NCI-H1436 treated with DMSO at 0.1 percent for 48 hours (cell line): ENCODE results near the gene PSD4.

ENCODE experiments used
- DNase-seq: peaks from one replicate; lab custom pipeline; 2025; lab: John Stamatoyannopoulos, UW

The PSD4 gene

DNA sequence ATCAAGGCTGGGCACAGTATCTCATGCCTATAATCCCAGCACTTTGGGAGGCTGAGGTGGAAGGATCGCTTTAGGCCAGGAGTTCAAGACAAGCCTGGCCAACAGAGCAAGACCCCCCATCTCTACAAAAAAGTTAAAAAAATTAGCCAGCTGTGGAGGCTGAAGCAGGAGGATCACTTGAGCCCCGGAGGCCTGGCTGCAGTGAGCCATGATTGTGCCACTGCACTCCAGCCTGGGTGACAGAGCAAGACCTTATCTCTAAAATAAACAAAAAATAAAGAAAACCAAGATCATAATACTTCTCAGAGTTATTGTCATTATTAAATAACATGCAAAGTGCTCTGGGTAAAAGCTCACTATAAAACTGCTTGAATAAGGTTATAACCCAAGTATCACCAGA is 31.5 kb upstream of the PSD4 start:
- DNase-seq, result no peak

- DNase-seq, result no peak
Measured at GRCh38 chr2:113144259-113144658, 29.5 kb upstream of the PSD4 start.

DNA sequence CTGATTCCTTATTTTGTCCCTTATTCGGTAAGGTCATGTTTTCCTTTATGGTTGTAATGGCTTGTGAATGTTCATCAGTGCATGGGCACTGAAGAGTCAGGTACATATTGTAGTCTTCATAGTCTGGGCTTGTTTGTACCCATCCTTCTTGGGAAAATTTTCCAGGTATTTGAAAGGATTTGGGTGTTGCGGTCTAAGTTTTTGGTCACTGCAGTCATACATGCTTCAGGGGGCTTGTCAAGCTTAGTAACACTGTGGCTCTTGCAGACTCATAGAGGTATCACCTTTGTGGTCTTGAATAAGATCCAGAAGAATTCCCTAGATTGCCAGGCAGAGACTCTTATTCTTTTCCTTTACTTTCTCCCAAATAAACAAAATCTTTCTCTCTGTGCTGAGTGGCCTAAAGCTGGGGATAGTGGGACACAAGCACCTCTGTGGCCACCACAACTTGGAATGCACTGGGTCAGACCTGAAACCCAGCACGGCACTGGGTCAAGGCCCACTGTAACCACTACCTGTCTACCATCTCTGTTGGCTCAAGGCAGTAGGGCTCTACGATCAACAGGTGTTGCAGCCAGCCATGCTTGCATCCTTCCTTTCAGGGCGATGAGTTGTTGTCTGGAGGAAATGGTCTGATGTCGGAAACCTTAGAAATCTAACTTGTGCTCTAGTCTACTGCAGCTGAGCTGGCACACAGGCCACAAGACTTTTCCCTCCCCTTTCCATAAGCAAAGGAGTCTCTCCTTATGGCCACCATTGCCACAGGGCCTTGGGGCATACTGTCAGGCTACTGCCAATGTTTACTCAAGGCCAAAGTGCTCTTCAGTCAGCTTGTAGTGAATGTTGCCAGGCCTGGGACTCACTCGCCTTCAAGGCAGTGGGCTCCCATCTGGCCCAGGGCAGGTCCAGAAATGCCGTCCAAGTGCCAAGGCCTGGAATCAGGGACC is 24.9 kb upstream of the PSD4 start:
- DNase-seq, result no peak

DNA sequence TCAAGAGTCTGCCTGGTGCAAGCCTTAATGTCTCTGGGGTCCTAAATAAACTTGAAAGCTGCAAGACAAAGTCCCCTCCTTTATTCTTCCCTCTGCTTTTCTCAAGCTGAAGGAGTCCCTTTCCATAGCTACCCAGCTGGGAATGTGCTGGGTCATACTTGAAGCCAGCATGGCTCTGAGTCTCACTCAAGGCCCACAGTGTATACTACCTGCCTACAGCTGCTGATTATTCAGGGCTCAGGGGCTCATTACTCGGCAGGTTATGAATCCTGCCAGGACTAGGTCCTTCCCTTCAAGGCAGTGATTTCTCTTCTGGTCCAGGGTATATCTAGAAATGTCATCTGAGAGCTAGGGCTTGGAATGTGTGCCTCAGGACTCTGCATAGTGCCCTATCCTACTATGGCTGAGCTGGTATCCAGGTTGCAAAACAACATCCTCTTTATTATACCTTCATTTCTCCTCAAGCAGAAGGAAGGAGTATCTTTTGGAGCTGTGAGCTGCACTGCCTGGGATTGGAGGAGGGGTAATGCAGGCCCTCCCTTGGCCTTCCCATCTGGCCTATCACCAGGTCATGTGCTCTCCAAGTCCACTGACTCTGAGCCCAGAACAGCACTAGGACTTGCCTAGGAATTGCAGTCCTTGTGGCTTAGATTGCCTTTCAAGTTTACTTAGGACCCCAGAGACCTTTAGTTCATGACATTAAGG is 24.1 kb upstream of the PSD4 start:
- no peak for DNase-seq

GRCh38 chr2:113150258-113150601 is 23.5 kb upstream of the PSD4 start:
- no peak for DNase-seq

- no peak for DNase-seq
Measured at GRCh38 chr2:113155331-113155730, 18.4 kb upstream of the PSD4 start.

DNA sequence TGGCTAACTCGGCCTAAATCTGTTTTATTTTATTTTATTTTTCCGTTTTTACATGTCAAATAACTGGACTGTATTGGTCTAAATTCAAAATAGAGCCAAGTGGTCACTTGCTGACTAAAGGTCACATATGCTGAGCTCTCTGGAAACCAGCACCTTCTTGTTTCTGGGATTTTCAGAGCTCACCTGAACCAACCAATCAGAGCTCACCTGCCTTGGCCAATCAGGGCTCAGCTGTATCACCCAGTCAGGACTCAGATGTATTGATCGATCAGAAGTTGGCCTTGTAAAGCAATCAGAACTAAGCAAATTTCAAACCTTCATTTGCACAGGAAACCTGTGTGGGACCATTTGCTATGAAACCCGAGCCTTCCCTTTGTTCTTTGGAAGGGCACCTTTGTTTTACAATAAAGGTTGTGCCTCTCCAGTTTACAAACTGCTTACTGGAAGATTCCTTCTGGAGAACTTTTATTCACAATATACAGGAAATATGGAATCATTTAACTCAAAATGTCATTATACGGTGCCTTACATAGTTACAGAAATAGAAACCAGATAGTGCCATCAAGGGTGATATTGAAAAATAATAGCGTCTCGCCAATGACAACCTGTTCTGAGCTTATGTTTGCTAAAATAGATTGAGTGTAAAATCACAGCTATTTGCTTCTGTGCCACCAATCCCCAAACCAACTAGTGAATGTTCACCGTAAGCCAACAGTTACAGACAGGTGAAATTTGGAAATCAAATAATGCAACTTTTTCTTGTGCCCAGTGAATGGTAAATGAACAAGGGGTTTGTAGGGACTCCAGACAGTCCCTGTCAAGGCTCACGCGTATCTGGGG is 17.3 kb upstream of the PSD4 start:
- no peak for DNase-seq

DNA sequence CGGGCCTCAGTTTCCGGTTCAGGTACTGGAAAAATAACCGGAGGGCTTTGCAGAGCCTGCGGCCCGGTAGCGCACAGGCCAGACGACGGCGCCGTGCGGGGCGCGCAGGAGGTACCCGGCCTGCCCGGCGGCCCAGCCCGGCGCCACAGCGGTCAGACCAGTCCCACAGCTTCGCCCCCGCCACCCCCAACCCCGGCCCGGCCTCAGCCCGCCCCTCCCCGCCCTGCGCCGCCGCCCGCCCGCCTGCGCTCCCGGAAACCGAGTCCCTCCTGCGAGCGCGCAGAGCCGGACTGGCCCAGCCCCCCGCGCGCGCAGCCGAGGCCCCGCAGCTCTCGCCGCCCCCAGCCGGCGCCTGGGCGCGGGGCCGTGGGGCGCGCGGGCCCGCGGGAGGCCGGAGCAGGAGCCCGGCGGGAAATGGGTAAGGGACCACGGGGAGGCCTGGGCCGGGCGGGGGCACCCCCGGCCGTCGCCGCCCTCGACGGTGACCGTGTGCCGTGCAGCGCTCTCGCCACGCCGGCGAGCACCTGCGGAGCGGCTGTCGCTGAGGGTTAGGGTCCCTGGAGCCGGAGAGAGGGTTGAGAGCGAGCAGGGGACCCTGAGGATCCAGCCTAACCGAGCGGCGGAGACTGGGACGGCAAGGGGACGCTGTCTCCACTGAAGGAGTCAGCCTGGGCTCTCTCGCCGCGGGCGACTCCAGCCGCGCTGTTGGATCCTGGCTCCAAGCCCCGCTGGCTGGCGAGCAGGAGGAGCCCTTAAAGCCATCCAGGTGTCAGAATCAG is 16.5 kb upstream of the PSD4 start:
- DNase-seq, result no peak

GRCh38 chr2:113157897-113158753 is 15.6 kb upstream of the PSD4 start:
- DNase-seq, result no peak

- DNase-seq, result no peak
Measured at GRCh38 chr2:113158884-113159553, 14.8 kb upstream of the PSD4 start.

- no peak for DNase-seq
Measured at GRCh38 chr2:113160248-113160647, 13.5 kb upstream of the PSD4 start.

GRCh38 chr2:113160962-113161361 is 12.8 kb upstream of the PSD4 start:
- no peak for DNase-seq

- no peak for DNase-seq
Measured at GRCh38 chr2:113162173-113162572, 11.6 kb upstream of the PSD4 start.

- DNase-seq, result no peak
Measured at GRCh38 chr2:113162869-113163268, 10.9 kb upstream of the PSD4 start.

DNA sequence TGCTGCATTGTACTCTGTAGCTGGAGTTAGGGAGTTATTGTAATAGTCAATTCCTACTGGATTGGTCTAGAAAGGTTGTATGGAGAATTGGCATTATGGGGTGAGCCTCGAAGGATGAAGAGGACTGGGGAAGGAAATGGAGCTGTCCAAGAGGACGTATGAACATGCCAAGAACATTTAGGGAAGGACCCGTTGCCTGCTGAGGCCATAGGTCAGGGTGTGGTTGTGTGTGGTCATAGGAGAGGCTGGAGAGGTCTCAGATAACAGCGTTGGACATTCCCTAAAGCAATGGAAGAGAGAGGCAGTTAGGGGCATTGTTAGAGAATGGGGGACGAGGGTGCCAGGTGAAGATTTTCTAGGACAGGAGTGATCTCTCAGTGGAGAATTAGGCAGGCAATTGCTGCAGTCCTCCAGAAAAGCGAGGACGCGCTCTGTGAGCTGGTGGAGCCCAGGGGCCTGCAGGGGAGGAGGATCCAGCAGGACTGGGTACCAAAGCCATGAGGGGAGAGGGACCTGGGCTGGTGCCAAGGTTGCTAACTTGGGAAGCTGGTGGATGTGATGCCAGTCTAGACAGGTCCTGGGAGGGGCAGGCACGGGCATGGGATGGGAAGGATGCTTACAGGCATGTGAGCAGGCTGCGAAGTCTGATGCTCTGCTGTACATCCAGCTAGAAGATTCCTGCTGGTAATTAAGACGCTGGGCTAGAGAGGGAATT is 9.4 kb upstream of the PSD4 start:
- DNase-seq, result no peak

DNA sequence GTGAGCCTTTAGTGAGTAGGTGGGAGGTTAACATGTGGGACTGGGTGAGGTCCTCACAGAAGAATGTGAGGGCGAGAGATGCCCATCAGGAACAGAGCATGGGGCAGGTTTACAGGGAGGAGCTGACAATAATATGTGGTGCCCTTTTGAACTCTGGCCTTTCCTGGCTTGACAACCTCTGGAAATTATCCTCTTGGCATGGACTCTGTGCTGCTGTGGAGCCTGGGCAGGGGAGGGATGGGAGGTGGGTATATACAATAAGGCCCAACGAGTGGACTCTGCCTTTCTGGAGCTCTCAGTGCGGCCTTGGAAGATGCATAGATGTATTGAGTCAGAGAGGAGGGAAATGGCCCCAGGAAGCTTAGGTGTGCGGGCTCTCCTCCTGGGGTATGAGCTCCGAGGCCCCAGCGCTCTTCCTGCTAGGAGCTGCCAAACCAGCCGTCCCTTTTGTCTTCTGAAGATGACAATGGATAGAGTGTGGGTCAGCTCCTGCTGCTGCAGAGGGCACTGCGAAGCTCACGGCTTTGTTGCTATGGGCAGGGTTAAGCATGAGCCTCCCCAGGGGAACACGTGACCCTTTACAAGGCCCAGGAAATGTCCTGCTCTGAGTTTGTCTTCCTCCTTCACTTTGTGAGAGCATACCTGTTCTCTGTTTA is 8.7 kb upstream of the PSD4 start:
- DNase-seq, result no peak

DNA sequence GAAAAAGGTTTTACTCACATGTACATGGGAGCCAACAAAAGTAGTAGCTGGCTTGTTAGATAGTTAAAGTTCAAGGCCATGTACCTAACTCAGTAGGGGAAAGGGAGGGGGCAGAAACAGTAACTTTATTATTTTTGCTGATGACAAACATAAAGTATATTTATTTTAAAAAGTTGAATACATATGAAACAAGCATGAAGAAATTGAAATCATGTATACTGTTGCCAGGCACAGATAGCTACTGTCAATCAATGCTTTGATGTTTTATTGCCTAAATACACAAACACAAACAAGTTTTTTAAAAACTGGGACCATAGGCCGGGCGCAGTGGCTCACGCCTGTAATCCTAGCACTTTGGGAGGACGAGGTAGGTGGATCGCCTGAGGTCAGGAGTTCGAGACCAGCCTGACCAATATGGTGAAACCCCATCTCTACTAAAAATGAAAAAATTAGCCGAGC is 7.6 kb upstream of the PSD4 start:
- DNase-seq, result no peak

DNA sequence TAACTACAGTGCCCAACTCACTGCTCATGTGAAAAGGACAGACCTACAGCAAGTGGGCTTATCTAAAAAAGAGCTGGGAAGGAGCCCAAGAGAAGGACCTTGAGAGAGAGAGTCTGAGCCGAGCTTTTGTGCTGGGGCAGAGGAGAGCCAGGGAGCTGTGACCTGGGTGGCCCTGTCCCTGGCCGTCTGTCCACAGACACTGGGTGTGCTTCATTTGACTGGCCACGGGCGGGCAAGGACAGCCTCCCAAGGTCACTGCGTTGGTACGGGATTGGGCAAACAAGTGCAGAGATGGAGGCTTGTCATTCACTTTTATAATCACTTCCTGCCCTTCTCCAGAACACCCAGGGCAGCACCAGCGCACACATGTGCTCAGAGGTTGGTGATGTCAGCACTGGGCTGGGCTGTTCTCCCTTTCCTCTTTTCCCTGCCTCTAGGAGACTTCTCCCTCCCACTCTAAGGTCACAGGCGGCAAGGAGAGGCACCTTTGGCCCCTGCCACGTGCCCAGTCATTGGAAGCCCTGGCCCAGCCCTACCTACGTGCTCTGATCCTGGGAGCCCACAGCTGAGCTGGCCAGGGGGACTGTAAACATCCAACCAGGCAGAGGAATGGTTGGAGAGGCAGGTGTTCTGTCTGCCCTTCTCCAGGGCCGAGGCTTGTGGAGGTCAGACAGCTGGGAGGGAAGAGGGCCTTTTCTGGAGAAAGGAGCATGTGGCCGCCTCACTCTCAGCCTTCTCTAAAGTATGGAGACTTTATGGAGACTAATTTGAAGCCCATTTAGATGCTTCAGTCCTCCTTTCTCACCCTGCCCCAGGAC is 6.4 kb upstream of the PSD4 start:
- DNase-seq, result no peak
